GM20000 (cell line): ENCODE results near the gene LRRTM2.
"Not testable (repeated sequence)": the region's sequence is repeated elsewhere in the genome, so short reads cannot be mapped to it uniquely, and the experiment has no call there.

Source experiments
- DNase-seq: peaks from one replicate; pipeline ENCODE4 v3.0.0; 2012; ENCODE audit warnings: low spot score
- TF ChIP-seq, protein P1 (sequence below): IDR thresholded peaks from 2 replicates; pipeline ENCODE4 v1.5.1; 2012; ENCODE audit warnings: mild to moderate bottlenecking, control low read depth; ENCODE audit errors: extremely low read depth, missing control alignments

The LRRTM2 gene

DNA sequence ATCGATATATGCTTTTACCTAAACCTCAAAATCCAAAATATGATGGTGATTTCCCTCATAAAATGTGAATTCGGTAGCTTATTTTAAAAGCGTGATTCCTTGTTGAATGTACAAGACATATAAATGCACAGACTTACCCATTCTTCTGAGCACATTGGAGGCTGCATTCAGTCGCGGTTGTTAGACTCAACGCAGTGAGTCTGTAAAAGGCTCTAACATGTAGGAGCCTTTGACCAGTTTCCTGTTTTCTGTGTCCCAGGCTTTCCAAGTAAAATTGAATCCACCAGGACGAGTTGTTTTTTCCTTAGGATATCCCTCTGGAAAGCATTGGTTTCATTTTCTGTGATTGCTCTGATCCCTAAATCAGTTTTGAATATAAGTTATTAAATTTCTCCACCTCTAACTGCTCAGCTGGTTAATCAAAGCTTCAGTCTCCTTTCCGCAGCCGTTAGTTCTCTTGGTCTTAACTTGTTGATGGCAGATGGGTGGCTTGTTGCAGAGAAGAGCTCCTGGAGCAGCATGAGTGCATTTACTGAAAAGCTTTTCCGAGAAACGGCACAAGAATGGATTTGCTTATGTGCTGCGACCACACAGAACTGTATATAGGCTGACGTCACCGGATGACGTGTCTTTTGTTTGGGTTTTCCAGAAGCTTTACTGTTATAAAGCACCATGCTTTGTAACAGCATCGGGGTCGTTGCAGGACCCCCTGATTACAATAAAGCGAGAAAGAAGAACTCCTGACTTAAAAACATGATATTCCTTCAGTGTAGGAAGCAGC is at the start of gene LRRTM2:
LRRTM2 (minus strand) TSS at position 565 of the 781 bp plus-strand sequence; CDS start at position 141, 424 bp downstream.
- TF ChIP-seq, protein P1, sequence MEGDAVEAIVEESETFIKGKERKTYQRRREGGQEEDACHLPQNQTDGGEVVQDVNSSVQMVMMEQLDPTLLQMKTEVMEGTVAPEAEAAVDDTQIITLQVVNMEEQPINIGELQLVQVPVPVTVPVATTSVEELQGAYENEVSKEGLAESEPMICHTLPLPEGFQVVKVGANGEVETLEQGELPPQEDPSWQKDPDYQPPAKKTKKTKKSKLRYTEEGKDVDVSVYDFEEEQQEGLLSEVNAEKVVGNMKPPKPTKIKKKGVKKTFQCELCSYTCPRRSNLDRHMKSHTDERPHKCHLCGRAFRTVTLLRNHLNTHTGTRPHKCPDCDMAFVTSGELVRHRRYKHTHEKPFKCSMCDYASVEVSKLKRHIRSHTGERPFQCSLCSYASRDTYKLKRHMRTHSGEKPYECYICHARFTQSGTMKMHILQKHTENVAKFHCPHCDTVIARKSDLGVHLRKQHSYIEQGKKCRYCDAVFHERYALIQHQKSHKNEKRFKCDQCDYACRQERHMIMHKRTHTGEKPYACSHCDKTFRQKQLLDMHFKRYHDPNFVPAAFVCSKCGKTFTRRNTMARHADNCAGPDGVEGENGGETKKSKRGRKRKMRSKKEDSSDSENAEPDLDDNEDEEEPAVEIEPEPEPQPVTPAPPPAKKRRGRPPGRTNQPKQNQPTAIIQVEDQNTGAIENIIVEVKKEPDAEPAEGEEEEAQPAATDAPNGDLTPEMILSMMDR = no peak
- DNase-seq = no peak

GRCh38 chr5:138922494-138922893 is 47.4 kb upstream of the LRRTM2 start:
- TF ChIP-seq, protein P1 = no peak
- DNase-seq = peak; percentile 47

DNA sequence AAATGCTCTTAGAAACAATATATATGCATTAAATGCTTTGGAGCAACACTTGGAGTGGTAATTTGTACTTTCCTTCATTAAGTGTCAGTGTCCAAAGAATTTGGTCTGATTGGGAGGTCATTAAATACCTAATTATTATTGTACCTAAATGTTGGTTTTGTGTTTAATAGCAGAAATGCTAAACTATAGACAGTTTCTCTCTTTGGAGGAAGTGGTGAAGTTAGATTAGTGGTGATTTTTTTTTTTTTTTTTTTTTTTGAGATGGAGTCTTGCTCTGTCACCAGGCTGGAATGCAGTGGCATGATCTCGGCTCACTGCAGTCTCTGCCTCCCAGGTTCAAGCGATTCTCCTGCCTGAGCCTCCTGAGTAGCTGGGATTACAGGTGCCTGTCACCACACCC is 46.2 kb upstream of the LRRTM2 start:
- DNase-seq = not testable (repeated sequence)

DNA sequence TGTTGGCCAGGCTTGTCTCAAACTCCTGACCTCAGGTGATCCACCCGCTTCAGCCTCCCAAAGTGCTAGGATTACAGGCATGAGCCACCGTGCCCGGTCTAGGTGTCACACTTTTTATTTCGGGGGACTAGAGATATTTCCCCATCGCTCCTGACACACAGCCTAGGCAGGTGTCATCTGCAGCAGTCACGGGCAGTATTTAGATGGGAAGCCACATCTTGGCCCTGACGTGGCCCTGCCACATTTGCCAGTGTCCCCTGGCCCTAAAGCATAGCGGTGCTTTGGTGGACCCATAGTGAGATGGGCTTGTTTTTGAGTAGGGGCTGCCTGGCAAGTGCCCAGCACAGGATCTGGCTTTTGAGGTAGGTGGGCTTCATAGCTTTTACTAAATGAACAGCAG is 45.0 kb upstream of the LRRTM2 start:
- no peak for DNase-seq
- TF ChIP-seq, protein P1 = no peak

GRCh38 chr5:138918686-138919085 is 43.6 kb upstream of the LRRTM2 start:
- no peak for DNase-seq
- TF ChIP-seq, protein P1 = no peak

GRCh38 chr5:138914338-138914737 is 39.2 kb upstream of the LRRTM2 start:
- DNase-seq = no peak
- TF ChIP-seq, protein P1 = no peak

DNA sequence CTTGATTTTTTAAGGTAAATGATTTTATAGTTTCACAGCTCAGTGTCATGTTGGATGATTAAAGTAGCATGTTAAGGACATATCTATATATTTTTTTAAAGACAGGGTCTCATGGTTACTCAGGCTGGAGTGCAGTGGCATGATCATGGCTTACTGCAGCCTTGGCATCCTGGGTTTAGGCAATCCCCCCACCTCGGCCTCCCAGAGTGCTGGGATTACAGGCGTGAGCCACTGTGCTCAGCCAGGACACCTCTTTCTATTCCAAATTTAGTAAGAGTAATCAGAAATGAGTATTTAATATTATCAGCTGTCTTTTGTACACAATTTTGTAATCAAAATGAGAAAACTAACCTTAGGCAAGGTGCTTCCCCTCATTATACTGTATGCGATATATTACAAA is 38.6 kb upstream of the LRRTM2 start:
- no peak for DNase-seq
- TF ChIP-seq, protein P1 = no peak

GRCh38 chr5:138912093-138912492 is 37.0 kb upstream of the LRRTM2 start:
- no peak for DNase-seq
- TF ChIP-seq, protein P1 = no peak
